GM10847 (cell line): ENCODE results near the gene PARD3B.

ENCODE experiments used
- POLR2A ChIP-seq: IDR thresholded peaks from 2 replicates; pipeline ENCODE4 v1.6.1; 2011; ENCODE audit not compliant: insufficient read length; ENCODE audit errors: extremely low read depth

PARD3B gene

DNA sequence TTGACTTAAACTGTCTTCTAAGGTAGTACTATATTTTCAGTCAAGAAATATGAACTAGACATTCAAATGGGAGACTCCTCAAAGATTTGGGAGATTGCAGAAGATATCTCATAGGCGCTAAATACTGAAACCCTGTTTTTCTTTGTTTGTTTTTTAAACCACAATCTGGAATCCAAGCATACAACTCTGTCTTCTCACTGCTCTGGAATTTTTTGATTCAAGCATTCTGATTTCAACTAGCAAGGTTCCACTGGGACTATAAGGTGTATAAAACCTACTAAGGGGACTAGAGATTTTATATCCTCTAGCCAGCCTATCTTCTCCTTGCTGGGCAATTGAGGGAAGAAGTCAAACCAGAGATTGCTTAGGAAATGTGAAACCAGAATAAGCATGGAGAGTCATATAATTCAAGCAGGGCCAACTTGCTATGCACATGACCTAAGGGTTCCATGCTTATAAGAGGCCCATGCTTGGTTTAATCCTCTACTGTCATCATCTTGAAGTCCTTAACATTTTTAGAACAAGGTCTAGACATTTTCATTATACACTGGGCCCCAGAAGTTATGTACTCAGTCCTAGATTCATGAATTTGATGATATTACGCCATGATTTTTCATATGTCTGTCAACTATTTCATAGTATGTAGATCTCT lies 405.5 kb downstream of the PARD3B start:
- TF ChIP-seq POLR2A, result no peak

DNA sequence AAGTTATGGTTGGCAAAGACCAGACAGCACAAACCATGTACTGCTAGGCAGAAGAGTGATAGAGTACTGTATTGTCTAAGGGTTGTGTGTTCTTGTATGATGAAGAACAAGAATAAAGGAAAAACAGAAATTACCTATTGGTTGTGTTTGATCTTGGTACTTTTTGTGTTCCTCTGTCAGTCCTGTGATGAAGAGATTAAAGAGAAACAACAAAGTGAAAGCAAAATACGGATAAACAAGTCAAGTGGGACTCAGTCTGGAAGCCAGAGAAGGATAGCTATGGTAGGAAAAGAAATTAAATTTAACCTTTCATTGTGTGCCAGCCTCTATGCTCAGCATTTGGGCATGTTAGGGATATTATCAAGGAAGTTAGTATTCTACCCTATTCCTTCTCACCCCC lies 413.1 kb downstream of the PARD3B start:
- TF ChIP-seq POLR2A, result no peak

DNA sequence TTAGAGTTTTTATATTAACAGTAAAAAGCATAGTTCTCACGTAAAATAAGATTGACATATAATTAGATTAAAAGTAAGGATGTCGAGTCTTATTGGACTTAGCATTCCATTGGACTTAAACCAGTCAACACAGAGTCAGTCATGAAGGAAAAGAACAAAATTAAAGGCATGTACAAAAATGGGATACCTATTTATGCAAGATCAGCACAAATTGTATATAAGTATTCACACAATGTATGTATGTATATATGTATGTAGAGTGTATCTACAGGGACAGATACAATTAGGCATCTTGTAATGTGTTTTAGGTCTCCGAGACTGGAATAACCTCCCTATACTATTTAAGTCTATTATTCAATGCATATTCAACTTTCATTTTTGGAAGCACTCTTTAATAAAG lies 419.1 kb downstream of the PARD3B start:
- TF ChIP-seq POLR2A, result no peak

DNA sequence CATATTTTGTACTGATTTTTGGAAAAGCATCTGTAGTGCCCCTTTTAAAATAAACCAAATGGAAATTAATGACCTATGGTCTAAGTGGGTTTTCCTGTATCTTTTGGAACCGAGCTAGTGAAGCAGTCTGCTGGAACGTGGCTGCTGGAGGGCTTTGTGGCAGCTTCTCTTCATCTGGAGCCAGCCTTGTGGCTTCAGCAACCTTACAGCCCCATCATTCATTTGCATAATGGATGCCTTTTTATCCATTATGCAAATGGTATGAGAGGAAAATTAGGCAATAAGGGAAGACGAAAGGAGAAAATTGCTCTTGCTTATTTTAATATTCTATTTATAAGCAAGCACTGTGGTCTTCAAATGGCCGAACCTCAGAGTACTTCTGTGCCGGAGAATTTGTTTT lies 421.0 kb downstream of the PARD3B start:
- no peak for TF ChIP-seq POLR2A

DNA sequence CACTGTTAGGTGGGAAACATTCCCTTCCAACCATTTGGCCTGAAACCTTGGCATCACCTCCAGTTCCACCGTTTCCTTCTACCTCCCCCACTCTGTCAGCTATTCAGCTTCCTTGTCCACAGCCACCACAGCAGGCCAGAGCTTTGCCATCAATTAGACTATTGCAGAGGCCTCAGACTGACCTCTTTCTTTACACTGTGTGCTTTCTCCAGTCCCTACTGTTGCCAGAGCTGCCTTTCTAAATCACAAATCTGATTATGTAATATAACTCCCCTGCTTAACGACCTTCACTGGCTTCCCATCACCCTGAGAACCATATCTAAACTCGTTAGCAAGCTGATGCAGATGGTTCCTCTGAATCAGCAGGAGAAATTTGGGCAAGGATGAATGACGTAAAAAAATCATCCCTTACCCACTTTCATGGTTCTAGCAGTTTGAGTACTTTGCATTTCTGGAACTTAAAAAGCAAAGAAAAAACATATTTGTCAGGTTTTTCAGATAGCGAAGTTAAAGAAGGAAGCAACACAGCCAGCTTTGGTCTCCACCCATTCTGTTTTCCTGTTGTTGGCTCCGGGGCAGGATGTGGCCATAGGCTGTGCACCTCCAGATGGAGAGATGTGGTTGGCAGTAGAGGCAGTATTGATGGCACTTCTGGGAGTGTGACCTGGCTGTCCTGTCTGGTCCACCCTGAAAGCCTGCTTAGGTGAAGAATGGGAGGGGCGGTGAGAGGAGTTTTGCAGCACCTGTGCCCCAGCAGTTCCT lies 422.1 kb downstream of the PARD3B start:
- no peak for TF ChIP-seq POLR2A

DNA sequence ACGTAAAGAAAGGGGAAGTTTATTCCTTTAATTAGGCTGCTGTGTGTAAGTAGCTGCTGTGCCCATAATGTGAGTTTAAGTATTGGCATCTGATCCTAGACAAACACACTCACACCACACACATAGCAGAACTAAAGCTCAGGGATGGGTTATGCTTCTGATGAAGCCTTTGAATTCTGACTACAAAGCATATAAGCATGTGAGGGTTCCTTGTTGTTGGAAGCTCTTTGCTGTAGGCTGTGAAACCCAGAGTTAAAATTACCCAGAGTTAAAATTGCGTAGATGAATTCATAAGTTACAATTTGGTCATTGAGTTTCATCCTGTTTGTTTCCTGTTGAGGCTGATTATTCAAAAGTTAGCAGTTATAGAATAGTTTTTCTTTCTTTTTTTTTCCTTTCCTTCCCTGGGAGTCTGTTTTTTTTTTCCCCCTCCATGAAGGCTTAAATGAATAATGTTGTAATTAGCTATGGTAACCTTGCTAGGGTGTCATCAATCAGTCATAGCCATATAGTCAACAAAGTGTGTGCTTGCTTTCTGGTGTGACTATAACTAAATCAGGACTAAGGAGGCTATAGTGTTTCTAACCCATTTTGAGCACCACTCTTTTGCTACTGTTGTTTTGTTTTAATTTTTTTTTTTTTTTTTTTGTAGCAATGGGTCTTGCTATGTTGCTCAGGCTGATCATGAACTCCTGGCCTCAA lies 426.1 kb downstream of the PARD3B start:
- no peak for TF ChIP-seq POLR2A

DNA sequence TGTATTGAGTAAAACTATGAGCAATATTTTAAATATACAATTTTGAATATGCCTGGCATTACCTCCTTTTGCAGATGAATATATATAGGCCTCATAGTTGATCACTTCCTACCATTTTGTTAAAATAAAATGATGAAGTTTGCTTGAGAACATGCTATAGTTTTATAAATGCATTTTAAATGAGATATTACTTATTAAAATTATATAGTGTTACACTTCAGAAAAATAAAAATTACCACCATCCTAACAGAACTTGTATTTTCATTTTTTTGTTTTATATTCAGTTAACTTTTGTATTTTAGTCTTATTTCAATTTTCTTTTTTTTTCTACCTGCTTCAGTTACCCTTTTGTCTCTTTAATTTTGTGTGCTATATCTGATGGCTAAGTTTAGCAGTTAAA lies 426.9 kb downstream of the PARD3B start:
- no peak for TF ChIP-seq POLR2A

DNA sequence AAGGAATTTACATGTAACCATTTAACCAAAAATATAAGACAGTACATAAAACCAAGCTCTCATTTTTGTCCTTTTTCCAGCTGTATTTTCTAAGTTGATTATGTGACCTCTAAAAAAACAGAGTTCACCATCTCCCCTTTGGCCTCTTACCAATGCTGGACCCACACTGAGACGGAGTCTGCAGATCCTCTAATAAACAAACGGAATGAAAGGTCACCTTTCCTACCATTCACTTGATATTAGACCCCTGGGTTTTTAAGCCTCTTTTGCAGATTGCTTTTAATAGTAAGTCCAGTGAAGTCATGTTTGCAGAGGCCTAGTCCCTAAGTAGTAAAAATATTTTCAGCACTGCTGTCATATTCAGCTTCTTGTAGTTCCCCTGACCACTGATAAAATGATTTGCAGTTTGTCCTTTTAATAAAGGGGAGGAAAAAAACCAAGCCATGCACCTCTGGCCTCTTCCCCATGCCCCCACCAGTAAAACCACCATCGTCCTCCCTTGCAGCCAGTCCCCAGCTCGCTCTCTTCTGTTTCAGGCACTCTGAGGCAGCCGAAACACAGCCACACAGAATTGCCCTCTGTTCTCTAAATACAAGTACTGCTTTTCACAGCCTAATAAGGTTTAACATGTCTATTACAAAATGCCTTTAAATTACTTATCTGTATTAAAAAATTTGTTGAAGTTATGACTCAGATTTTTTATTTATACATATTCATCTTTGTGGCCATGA lies 427.5 kb downstream of the PARD3B start:
- TF ChIP-seq POLR2A, result no peak

DNA sequence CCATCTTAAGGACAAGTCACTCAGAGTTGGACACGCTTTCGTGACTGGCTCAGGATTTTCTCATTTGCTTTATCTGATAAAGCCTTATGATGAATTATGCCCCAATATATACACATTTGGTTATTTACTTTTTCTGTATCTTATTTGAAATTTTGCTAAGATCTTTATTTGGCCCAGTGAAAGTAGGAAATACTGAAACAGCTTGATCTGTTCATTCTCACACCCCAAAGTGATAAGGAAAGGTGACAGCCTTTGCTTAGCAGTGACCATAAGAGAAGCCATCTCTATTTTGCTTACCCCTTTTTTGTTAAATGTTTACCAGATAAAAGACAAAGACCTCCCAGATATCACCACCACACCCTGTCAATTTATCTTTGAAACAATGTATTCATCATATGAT lies 428.3 kb downstream of the PARD3B start:
- TF ChIP-seq POLR2A, result no peak

DNA sequence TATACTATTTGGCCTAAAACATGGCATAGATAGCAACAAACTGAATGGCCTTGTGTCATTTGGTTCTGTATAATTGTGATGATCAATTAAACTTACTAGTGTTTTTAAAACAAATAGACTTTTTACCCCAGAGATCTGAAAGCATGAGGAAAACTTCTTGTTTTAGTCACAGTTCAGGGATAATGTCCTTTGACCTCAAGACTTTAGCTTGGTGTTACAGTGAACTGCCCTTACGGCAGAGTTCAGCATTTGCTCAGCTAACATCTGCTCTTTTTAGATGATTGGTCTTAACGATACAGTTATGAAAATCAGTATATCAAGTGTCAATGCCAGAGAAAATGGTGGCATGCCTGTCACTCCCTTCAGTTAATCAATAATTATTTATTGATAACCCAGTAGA lies 429.2 kb downstream of the PARD3B start:
- no peak for TF ChIP-seq POLR2A

DNA sequence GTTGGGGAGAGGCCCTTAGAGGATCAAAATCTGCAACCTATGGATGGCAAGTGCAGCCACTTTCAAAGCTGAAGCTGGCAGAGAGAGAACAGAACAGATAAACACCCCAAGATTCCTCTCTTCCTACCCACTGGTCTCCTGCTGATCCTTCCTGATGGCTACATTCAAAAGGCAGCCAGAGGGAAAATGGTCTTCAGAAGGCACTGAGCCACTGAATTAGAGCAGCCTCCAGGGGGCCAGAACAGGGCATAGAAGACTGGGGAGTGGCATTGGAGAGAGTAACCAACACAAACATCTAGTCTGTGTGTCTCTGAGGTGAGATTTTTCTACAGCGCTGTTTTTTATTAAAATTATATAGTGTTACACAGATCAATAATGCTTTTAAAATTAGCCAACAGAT lies 432.6 kb downstream of the PARD3B start:
- TF ChIP-seq POLR2A, result no peak

DNA sequence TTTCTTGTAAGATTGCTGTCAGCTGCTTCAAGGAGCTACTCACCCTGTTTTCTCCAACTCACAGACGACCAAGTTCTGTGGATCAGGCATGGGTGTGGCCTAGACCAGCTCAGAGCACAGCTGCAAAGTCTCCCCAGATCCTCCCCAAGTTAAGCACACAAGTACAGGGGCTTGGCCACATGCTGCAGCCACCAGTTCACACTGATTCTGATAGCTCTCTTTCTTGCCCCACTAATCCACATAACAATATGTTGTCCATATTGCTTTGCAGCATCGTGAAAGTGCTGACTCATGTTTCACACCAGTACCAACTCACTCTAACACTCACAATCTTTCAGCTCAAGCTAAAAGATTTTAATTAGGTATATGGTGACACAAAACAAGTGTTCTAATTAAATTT lies 437.0 kb downstream of the PARD3B start:
- no peak for TF ChIP-seq POLR2A

DNA sequence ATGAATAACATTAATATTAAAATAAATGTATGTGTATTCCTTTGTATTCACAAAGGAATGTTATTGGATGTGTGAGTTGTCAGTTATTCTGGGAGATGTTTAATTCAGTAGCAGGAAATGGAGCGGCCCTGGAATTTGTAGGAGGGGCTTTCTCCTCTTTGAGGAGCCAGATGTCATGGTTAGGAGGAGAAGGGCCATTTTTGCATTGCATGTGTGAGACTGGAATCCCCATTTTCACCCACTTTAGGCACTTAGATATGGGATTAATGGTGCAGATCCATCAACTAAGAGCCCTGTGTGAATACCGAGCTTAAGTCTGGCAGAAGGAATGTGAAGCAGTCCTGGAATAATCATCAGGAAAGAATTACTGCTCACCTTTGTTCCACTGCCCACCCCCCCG lies 439.2 kb downstream of the PARD3B start:
- no peak for TF ChIP-seq POLR2A

DNA sequence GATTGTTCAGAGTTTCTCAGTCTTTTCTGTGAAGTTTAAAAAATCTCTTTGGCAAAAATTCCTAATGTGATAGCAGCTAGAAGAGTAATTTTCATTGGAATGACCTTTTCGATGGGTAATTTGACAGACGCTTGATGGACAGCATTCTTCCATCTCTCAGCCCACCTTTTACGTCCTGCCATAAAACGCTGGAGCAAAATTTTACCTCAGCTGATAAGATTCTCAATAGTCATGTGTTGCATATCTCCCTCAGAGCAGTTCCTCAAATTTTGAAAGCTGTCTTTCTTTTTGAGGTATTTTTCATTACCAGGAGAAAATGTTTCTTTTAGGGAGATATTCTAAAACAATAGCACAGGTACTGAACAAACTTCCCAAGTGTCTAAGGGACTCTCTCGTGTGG lies 441.4 kb downstream of the PARD3B start:
- no peak for TF ChIP-seq POLR2A

DNA sequence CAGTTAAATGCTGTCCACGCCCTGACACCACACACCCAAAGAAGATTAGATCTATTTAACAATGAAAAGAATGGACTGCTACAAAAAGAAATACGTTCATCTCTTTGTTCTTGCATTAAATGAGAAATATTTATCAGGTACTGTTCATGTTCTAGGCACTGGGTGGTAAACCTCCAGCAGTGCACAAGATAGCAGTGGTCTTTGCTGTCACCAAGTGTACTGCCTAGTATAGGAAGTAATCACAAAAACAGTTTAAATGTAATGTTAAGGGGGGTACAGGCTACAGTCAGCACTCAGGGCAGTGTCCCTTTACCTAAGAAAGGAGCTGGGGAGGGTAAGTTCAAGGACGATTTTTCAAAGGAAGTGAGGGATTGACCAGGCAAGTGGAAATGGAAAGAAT lies 443.6 kb downstream of the PARD3B start:
- no peak for TF ChIP-seq POLR2A

DNA sequence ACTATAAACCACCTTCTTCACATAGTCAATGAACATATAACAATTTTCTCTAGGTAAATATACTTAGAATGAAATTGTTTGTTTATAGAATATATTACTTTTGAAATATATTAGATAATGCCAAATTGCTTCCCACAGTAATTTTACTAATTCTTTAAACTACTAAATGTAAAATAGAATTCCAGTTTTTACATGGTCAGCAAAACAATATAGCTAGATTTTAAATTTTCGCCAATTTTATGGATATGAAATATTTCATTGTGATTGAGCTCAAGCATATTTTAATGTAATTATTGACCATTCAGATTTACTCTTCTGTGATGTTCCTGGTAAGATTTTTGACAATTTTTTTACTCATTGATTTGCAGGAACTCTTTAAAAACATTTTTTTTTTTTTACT lies 444.6 kb downstream of the PARD3B start:
- no peak for TF ChIP-seq POLR2A
